ENCODE data around the gene CAVIN2.

Gene CAVIN2

GRCh38 chr2:191866195-191866594 is 19.3 kb upstream of the CAVIN2 start:
- no peak for DNase-seq (ENCODE audit: low read depth, low spot score)
- H3K27ac ChIP-seq = peak overlapping the region; percentile 71

GRCh38 chr2:191864628-191865374 is 17.9 kb upstream of the CAVIN2 start:
- DNase-seq (ENCODE audit: low read depth, low spot score) = no peak
- H3K27ac ChIP-seq = no peak overlapping the region

GRCh38 chr2:191863988-191864387 is 17.1 kb upstream of the CAVIN2 start:
- DNase-seq (ENCODE audit: low read depth, low spot score) = no peak
- H3K27ac ChIP-seq = no peak overlapping the region

GRCh38 chr2:191862156-191862775 is 15.4 kb upstream of the CAVIN2 start:
- peak overlapping the region; percentile 1 for H3K27ac ChIP-seq
- DNase-seq (ENCODE audit: low read depth, low spot score) = no peak

- H3K27ac ChIP-seq = no peak overlapping the region
- DNase-seq (ENCODE audit: low read depth, low spot score) = no peak
Measured at GRCh38 chr2:191860760-191861466, 14.0 kb upstream of the CAVIN2 start.

GRCh38 chr2:191859681-191860080 is 12.8 kb upstream of the CAVIN2 start:
- no peak overlapping the region for H3K27ac ChIP-seq
- DNase-seq (ENCODE audit: low read depth, low spot score) = no peak

GRCh38 chr2:191857886-191858285 is 11.0 kb upstream of the CAVIN2 start:
- DNase-seq (ENCODE audit: low read depth, low spot score) = no peak

GRCh38 chr2:191857259-191857805 is 10.4 kb upstream of the CAVIN2 start:
- no peak overlapping the region for H3K27ac ChIP-seq
- DNase-seq (ENCODE audit: low read depth, low spot score) = no peak

More at GRCh38 chr2:191857886-191858285, 11.0 kb upstream of the CAVIN2 start:
- H3K27ac ChIP-seq = no peak overlapping the region

- no peak for DNase-seq (ENCODE audit: low read depth, low spot score)
- no peak overlapping the region for H3K27ac ChIP-seq
Measured at GRCh38 chr2:191856111-191856876, 9.4 kb upstream of the CAVIN2 start.

- H3K27ac ChIP-seq = no peak overlapping the region
- DNase-seq (ENCODE audit: low read depth, low spot score) = no peak
Measured at GRCh38 chr2:191855382-191855781, 8.5 kb upstream of the CAVIN2 start.

GRCh38 chr2:191854382-191855372 is 7.8 kb upstream of the CAVIN2 start:
- no peak for DNase-seq (ENCODE audit: low read depth, low spot score)
- H3K27ac ChIP-seq = no peak overlapping the region

- no peak overlapping the region for H3K27ac ChIP-seq
- DNase-seq (ENCODE audit: low read depth, low spot score) = no peak
Measured at GRCh38 chr2:191853843-191854242, 7.0 kb upstream of the CAVIN2 start.

- no peak for DNase-seq (ENCODE audit: low read depth, low spot score)
- no peak overlapping the region for H3K27ac ChIP-seq
Measured at GRCh38 chr2:191851158-191851557, 4.3 kb upstream of the CAVIN2 start.

GRCh38 chr2:191848771-191849767 is 2.2 kb upstream of the CAVIN2 start:
- H3K27ac ChIP-seq = no peak overlapping the region
- DNase-seq (ENCODE audit: low read depth, low spot score) = no peak

- H3K27ac ChIP-seq = no peak overlapping the region
- DNase-seq (ENCODE audit: low read depth, low spot score) = no peak
Measured at GRCh38 chr2:191847764-191848163, 876 bp upstream of the CAVIN2 start.

GRCh38 chr2:191845876-191846514 is 893 bp downstream of the CAVIN2 start:
- peak overlapping the region; percentile 59 for H3K27ac ChIP-seq
- no peak for DNase-seq (ENCODE audit: low read depth, low spot score)

- H3K27ac ChIP-seq = peak overlapping the region; percentile 55
- no peak for DNase-seq (ENCODE audit: low read depth, low spot score)
Measured at GRCh38 chr2:191845248-191845715, 1.6 kb downstream of the CAVIN2 start.
